ENCODE measurements around the gene GID8. TPM values are rescaled to one million over a fixed set of nuclear protein-coding genes. Genes with fewer than 3 reads are reported as not detected.

The GID8 gene
- total and polyA plus RNA-seq, 12 donors = 9.4 to 38.5 (median 22.3) TPM

- no peak for DNase-seq
- H3K36me3 ChIP-seq (replicated peaks in 1 of 2) = peaks cover 0 to 69% of the 10 kb centered on the region in 2 donors
Observed at GRCh38 chr20:62910217-62910766, 27.7 kb upstream of the GID8 start.

GRCh38 chr20:62910777-62911497 lies 27.0 kb upstream of the GID8 start:
- WGBS, 4 donors = 90 to 93% (median 91%) methylated on average over 40 to 45 of the region's 45 CpGs
- no peak for DNase-seq
- H3K36me3 ChIP-seq (replicated peaks in 1 of 2) = peaks cover 0 to 63% of the 10 kb centered on the region in 2 donors
- peaks cover 15 to 24% of the 10 kb centered on the region in 2 donors for H3K4me1 ChIP-seq (replicated peaks in 1 of 2)
- TF ChIP-seq CTCF (IDR thresholded peaks at IDR 0.05) = no peak
- no peak for TF ChIP-seq POLR2A (IDR thresholded peaks at IDR 0.05)
- intact Hi-C loops (cut with DNase I) = no loop called here
- no peaks in the 10 kb centered on the region for H3K9me3 ChIP-seq (replicated peaks in 1 of 3)
- no peak overlapping the region for H3K4me3 ChIP-seq
- no peaks in the 10 kb centered on the region for H3K27me3 ChIP-seq
- H3K27ac ChIP-seq = no peak overlapping the region

More at GRCh38 chr20:62910217-62910766, 27.7 kb upstream of the GID8 start:
- H3K27ac ChIP-seq = no peak overlapping the region
- H3K4me3 ChIP-seq = no peak overlapping the region
- H3K27me3 ChIP-seq = no peaks in the 10 kb centered on the region
- intact Hi-C loops (cut with DNase I) = no loop called here
- TF ChIP-seq POLR2A (IDR thresholded peaks at IDR 0.05) (no peak), CTCF (IDR thresholded peaks at IDR 0.05) (no peak)
- 88 to 92% (median 91%) methylated on average over 10 to 11 of the region's 11 CpGs for WGBS, 4 donors
- H3K9me3 ChIP-seq (replicated peaks in 1 of 3) = no peaks in the 10 kb centered on the region
- peaks cover 13 to 23% of the 10 kb centered on the region in 2 donors for H3K4me1 ChIP-seq (replicated peaks in 1 of 2)

- no peaks in the 10 kb centered on the region for H3K27me3 ChIP-seq
- no peak overlapping the region for H3K27ac ChIP-seq
- no peak for DNase-seq
- WGBS, 4 donors = 61 to 77% (median 67%) methylated on average over 9 to 10 of the region's 10 CpGs
- H3K4me1 ChIP-seq (replicated peaks in 1 of 2) = peaks cover 17 to 28% of the 10 kb centered on the region in 2 donors
- intact Hi-C loops (cut with DNase I) = no loop called here
- H3K4me3 ChIP-seq = no peak overlapping the region
- TF ChIP-seq POLR2A (IDR thresholded peaks at IDR 0.05) (no peak), CTCF (IDR thresholded peaks at IDR 0.05) (no peak)
- no peaks in the 10 kb centered on the region for H3K9me3 ChIP-seq (replicated peaks in 1 of 3)
- H3K36me3 ChIP-seq (replicated peaks in 1 of 2) = peaks cover 0 to 54% of the 10 kb centered on the region in 2 donors
Observed at GRCh38 chr20:62911701-62912280, 26.2 kb upstream of the GID8 start.

- DNase-seq = no peak
- Histone ChIP-seq H3K4me1 (replicated peaks in 1 of 2) (peaks cover 27 to 42% of the 10 kb centered on the region in 2 donors), H3K27ac (no peak overlapping the region), H3K27me3 (no peaks in the 10 kb centered on the region), H3K4me3 (no peak overlapping the region), H3K36me3 (replicated peaks in 1 of 2) (peaks cover 0 to 41% of the 10 kb centered on the region in 2 donors), H3K9me3 (replicated peaks in 1 of 3) (no peaks in the 10 kb centered on the region)
- WGBS, 4 donors = 44 to 50% (median 47%) methylated on average over 7 of the region's 7 CpGs
- intact Hi-C loops (cut with DNase I) = no loop called here
- no peak for TF ChIP-seq CTCF (IDR thresholded peaks at IDR 0.05)
Observed at GRCh38 chr20:62913043-62913630, 24.8 kb upstream of the GID8 start.

Measured in adrenal gland (tissue), 12 donors.